Hematopoietic multipotent progenitor cell treated with erythropoietin and hydrocortisone succinate and interleukin-3 and kit ligand, for 8 days (in vitro differentiated cells): Measurements from ENCODE around the gene RAD51B.

Experiments used
- DNase-seq: peaks from one replicate; pipeline ENCODE4 v3.0.0-alpha.2; 2015

Gene RAD51B

GRCh38 chr14:68633131-68633991, 813.8 kb downstream of the RAD51B start:
- no peak for DNase-seq

- DNase-seq = no peak
Measured at GRCh38 chr14:68634332-68634731, 814.8 kb downstream of the RAD51B start.

GRCh38 chr14:68634874-68635595, 815.5 kb downstream of the RAD51B start:
- DNase-seq = no peak

GRCh38 chr14:68636597-68636996, 817.0 kb downstream of the RAD51B start:
- DNase-seq = no peak

- no peak for DNase-seq
Measured at GRCh38 chr14:68637106-68638021, 817.8 kb downstream of the RAD51B start.

GRCh38 chr14:68638141-68638999, 818.8 kb downstream of the RAD51B start:
- DNase-seq = no peak

- DNase-seq = no peak
Measured at GRCh38 chr14:68639000-68639757, 819.6 kb downstream of the RAD51B start.

GRCh38 chr14:68639758-68640574, 820.4 kb downstream of the RAD51B start:
- DNase-seq = no peak

- DNase-seq = no peak
Measured at GRCh38 chr14:68643673-68644072, 824.1 kb downstream of the RAD51B start.

GRCh38 chr14:68644101-68644500, 824.5 kb downstream of the RAD51B start:
- DNase-seq = no peak

- no peak for DNase-seq
Measured at GRCh38 chr14:68645371-68645770, 825.8 kb downstream of the RAD51B start.

- DNase-seq = no peak
Measured at GRCh38 chr14:68649476-68650189, 830.1 kb downstream of the RAD51B start.

GRCh38 chr14:68650404-68650994, 830.9 kb downstream of the RAD51B start:
- peak; percentile 74 for DNase-seq

GRCh38 chr14:68651075-68651474, 831.5 kb downstream of the RAD51B start:
- DNase-seq = no peak

- DNase-seq = no peak
Measured at GRCh38 chr14:68651652-68652432, 832.3 kb downstream of the RAD51B start.

- DNase-seq = no peak
Measured at GRCh38 chr14:68652433-68652690, 832.8 kb downstream of the RAD51B start.

- DNase-seq = no peak
Measured at GRCh38 chr14:68653108-68653507, 833.5 kb downstream of the RAD51B start.

GRCh38 chr14:68653804-68654203, 834.2 kb downstream of the RAD51B start:
- DNase-seq = no peak

- no peak for DNase-seq
Measured at GRCh38 chr14:68654471-68654941, 834.9 kb downstream of the RAD51B start.
